ENCODE measurements around the gene FBXL16. TPM values are rescaled to one million over a fixed set of nuclear protein-coding genes. Genes with fewer than 3 reads are reported as not detected.

FBXL16 gene
- total and polyA plus RNA-seq, 2 experiments from 2014 or later: 8.9 to 12.6 TPM

DNA sequence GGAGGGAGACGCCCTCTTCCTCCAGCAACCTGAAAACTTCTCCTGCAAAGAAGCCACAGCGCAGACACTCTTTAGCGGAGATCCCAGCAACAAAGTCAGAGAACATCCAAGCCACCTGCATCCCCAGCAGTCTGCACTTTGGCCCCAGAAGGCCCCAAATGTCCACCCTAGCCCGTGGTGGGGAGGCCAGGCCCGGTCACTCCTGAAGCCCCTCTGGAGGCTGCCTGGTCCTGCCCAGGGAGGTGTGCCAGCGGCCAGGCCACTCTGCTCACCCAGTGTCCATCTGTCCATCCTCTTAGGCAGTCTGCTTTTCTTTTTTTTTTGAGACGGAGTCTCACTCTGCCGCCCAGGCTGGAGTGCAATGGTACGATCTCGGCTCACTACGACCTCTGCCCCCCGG is 26.7 kb upstream of the FBXL16 start:
- no peaks in the 10 kb centered on the region for H3K79me2 ChIP-seq (replicated peaks; ENCODE audit: insufficient read depth)
- TF ChIP-seq CREB1 (CRISPR knock-in tag; IDR thresholded peaks at IDR 0.05; ENCODE audit: low read depth): no peak
- TF ChIP-seq, protein P1, sequence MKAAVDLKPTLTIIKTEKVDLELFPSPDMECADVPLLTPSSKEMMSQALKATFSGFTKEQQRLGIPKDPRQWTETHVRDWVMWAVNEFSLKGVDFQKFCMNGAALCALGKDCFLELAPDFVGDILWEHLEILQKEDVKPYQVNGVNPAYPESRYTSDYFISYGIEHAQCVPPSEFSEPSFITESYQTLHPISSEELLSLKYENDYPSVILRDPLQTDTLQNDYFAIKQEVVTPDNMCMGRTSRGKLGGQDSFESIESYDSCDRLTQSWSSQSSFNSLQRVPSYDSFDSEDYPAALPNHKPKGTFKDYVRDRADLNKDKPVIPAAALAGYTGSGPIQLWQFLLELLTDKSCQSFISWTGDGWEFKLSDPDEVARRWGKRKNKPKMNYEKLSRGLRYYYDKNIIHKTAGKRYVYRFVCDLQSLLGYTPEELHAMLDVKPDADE (IDR thresholded peaks at IDR 0.05): no peak
- TF ChIP-seq NANOG (IDR thresholded peaks at IDR 0.05; ENCODE audit: borderline replicate concordance): no peak
- TF ChIP-seq, protein P2, sequence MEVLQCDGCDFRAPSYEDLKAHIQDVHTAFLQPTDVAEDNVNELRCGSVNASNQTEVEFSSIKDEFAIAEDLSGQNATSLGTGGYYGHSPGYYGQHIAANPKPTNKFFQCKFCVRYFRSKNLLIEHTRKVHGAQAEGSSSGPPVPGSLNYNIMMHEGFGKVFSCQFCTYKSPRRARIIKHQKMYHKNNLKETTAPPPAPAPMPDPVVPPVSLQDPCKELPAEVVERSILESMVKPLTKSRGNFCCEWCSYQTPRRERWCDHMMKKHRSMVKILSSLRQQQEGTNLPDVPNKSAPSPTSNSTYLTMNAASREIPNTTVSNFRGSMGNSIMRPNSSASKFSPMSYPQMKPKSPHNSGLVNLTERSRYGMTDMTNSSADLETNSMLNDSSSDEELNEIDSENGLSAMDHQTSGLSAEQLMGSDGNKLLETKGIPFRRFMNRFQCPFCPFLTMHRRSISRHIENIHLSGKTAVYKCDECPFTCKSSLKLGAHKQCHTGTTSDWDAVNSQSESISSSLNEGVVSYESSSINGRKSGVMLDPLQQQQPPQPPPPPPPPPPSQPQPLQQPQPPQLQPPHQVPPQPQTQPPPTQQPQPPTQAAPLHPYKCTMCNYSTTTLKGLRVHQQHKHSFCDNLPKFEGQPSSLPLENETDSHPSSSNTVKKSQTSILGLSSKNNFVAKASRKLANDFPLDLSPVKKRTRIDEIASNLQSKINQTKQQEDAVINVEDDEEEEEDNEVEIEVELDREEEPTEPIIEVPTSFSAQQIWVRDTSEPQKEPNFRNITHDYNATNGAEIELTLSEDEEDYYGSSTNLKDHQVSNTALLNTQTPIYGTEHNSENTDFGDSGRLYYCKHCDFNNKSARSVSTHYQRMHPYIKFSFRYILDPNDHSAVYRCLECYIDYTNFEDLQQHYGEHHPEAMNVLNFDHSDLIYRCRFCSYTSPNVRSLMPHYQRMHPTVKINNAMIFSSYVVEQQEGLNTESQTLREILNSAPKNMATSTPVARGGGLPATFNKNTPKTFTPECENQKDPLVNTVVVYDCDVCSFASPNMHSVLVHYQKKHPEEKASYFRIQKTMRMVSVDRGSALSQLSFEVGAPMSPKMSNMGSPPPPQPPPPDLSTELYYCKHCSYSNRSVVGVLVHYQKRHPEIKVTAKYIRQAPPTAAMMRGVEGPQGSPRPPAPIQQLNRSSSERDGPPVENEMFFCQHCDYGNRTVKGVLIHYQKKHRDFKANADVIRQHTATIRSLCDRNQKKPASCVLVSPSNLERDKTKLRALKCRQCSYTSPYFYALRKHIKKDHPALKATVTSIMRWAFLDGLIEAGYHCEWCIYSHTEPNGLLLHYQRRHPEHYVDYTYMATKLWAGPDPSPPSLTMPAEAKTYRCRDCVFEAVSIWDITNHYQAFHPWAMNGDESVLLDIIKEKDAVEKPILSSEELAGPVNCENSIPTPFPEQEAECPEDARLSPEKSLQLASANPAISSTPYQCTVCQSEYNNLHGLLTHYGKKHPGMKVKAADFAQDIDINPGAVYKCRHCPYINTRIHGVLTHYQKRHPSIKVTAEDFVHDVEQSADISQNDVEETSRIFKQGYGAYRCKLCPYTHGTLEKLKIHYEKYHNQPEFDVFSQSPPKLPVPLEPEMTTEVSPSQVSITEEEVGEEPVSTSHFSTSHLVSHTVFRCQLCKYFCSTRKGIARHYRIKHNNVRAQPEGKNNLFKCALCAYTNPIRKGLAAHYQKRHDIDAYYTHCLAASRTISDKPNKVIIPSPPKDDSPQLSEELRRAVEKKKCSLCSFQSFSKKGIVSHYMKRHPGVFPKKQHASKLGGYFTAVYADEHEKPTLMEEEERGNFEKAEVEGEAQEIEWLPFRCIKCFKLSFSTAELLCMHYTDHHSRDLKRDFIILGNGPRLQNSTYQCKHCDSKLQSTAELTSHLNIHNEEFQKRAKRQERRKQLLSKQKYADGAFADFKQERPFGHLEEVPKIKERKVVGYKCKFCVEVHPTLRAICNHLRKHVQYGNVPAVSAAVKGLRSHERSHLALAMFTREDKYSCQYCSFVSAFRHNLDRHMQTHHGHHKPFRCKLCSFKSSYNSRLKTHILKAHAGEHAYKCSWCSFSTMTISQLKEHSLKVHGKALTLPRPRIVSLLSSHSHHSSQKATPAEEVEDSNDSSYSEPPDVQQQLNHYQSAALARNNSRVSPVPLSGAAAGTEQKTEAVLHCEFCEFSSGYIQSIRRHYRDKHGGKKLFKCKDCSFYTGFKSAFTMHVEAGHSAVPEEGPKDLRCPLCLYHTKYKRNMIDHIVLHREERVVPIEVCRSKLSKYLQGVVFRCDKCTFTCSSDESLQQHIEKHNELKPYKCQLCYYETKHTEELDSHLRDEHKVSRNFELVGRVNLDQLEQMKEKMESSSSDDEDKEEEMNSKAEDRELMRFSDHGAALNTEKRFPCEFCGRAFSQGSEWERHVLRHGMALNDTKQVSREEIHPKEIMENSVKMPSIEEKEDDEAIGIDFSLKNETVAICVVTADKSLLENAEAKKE (CRISPR knock-in tag; IDR thresholded peaks at IDR 0.05): no peak
- TF ChIP-seq EZH2 (IDR thresholded peaks at IDR 0.05; ENCODE audit: low read depth, unreplicated experiment): no peak
- TF ChIP-seq POLR2AphosphoS5 (IDR thresholded peaks at IDR 0.05; ENCODE audit: low read depth): no peak
- TF ChIP-seq ZNF114 (CRISPR knock-in tag; IDR thresholded peaks at IDR 0.05): no peak
- TF ChIP-seq EZH2phosphoT487 (IDR thresholded peaks at IDR 0.05; ENCODE audit: unreplicated experiment): no peak
- no peak for TF ChIP-seq JUNB (IDR thresholded peaks at IDR 0.05; ENCODE audit: unreplicated experiment)
- TF ChIP-seq, protein P3, sequence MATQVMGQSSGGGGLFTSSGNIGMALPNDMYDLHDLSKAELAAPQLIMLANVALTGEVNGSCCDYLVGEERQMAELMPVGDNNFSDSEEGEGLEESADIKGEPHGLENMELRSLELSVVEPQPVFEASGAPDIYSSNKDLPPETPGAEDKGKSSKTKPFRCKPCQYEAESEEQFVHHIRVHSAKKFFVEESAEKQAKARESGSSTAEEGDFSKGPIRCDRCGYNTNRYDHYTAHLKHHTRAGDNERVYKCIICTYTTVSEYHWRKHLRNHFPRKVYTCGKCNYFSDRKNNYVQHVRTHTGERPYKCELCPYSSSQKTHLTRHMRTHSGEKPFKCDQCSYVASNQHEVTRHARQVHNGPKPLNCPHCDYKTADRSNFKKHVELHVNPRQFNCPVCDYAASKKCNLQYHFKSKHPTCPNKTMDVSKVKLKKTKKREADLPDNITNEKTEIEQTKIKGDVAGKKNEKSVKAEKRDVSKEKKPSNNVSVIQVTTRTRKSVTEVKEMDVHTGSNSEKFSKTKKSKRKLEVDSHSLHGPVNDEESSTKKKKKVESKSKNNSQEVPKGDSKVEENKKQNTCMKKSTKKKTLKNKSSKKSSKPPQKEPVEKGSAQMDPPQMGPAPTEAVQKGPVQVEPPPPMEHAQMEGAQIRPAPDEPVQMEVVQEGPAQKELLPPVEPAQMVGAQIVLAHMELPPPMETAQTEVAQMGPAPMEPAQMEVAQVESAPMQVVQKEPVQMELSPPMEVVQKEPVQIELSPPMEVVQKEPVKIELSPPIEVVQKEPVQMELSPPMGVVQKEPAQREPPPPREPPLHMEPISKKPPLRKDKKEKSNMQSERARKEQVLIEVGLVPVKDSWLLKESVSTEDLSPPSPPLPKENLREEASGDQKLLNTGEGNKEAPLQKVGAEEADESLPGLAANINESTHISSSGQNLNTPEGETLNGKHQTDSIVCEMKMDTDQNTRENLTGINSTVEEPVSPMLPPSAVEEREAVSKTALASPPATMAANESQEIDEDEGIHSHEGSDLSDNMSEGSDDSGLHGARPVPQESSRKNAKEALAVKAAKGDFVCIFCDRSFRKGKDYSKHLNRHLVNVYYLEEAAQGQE (IDR thresholded peaks at IDR 0.05; ENCODE audit: unreplicated experiment): no peak
- TF ChIP-seq ZNF331 (CRISPR knock-in tag; IDR thresholded peaks at IDR 0.05; ENCODE audit: low read depth): no peak
- TF ChIP-seq STAT1 (IDR thresholded peaks at IDR 0.05; ENCODE audit: unreplicated experiment): no peak
- TF ChIP-seq, protein P4, sequence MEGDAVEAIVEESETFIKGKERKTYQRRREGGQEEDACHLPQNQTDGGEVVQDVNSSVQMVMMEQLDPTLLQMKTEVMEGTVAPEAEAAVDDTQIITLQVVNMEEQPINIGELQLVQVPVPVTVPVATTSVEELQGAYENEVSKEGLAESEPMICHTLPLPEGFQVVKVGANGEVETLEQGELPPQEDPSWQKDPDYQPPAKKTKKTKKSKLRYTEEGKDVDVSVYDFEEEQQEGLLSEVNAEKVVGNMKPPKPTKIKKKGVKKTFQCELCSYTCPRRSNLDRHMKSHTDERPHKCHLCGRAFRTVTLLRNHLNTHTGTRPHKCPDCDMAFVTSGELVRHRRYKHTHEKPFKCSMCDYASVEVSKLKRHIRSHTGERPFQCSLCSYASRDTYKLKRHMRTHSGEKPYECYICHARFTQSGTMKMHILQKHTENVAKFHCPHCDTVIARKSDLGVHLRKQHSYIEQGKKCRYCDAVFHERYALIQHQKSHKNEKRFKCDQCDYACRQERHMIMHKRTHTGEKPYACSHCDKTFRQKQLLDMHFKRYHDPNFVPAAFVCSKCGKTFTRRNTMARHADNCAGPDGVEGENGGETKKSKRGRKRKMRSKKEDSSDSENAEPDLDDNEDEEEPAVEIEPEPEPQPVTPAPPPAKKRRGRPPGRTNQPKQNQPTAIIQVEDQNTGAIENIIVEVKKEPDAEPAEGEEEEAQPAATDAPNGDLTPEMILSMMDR (conservative IDR thresholded peaks at IDR 0.05; ENCODE audit: low read depth in 2 of 2): no peak
- H3K4me3 ChIP-seq: no peak overlapping the region
- no peak overlapping the region for H2AFZ ChIP-seq
- no peak overlapping the region for H3K4me3 Mint-ChIP-seq
- no peak overlapping the region for H3K4me2 ChIP-seq
- no peak for ATAC-seq
- H3K27me3 Mint-ChIP-seq (ENCODE audit: insufficient read depth, low read depth, poor library complexity): peaks cover 12% of the 10 kb centered on the region
- no peaks in the 10 kb centered on the region for H3K9me2 ChIP-seq (ENCODE audit: insufficient read depth)
- no peak for DNase-seq (ENCODE audit: low spot score)
- H3K27me3 ChIP-seq (ENCODE audit: insufficient read depth): peaks cover 4% of the 10 kb centered on the region; the same call in 1 of the 2 replicates
- no peak overlapping the region for H3K27ac ChIP-seq (ENCODE audit: low read depth)
- H4K20me1 ChIP-seq (replicated peaks; ENCODE audit: insufficient read depth): no peaks in the 10 kb centered on the region
- H3K4me1 Mint-ChIP-seq: peaks cover under 1% of the 10 kb centered on the region
- H3K36me3 Mint-ChIP-seq (ENCODE audit: low read depth): peaks cover 22% of the 10 kb centered on the region
- H3K36me3 ChIP-seq (ENCODE audit: insufficient read depth): no peaks in the 10 kb centered on the region; the same call in 1 of the 2 replicates
- H3K9me3 Mint-ChIP-seq: no peaks in the 10 kb centered on the region
- no peak overlapping the region for H3K27ac Mint-ChIP-seq
- peaks cover 2% of the 10 kb centered on the region; the same call in 1 of the 2 replicates for H3F3A ChIP-seq (replicated peaks; ENCODE audit: low read depth)
- no peaks in the 10 kb centered on the region for H3K4me1 ChIP-seq (ENCODE audit: insufficient read depth)

Data from GM23338 (cell line).